Islet precursor cell (in vitro differentiated cells): Measurements from ENCODE around the gene RHCG.
A peak's percentile ranks its signal among the peaks of the same experiment; 100 is the strongest.

Source experiments
- DNase-seq: peaks from one replicate; pipeline ENCODE4 v3.0.0-alpha.2; 2018

Gene RHCG

DNA sequence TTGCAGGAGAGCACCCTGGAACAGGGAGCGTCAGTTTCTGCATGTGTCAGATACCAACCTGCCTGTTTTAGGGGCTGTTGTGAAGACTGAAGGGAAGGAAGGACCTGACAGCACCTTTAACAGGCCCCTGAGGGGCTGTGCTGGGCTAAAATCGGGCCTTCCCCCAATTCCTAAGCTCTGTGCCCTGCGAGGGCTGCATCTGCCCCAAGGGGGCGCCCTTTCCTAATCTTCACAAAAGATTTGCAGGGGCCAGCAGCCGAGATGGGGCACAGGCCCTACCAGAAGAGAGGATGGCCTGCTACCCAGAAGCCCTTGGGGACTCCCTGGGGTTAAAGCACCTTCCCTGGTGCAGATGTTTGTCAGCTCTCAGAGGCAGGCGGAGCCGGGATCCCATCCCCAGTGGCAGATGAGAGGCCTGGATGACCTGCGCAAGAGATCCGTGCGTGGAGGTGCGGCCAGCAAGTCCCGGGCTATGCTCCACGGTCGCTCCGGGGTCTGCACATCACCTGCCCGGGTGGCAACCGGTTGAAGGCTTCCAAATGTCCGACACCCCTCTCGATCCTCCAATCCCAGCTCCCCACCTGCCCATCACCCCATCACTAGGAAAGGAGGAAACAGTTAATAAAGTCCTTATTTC lies 53.6 kb downstream of the RHCG start:
- peak; percentile 83 for DNase-seq

DNA sequence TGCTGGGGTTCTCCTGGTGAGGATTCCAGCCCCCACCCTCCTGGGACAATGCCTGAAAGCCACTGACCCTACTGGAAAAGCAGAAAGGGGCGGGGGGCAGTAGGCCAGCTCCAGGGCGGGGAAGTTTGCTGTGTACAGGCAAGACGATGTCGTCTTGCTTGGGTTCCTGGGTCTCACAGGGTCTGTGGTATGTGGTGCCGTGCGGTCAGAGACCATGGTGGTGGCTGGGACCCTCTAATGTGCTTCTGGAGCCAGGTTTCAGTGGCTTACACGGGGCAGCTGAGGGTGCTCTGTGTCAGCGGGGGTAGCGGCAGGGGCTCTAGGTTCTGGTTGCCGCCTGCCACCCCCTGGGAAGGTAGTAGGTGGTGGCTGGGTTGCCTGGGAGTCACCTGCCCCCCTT lies 54.2 kb downstream of the RHCG start:
- DNase-seq = no peak

DNA sequence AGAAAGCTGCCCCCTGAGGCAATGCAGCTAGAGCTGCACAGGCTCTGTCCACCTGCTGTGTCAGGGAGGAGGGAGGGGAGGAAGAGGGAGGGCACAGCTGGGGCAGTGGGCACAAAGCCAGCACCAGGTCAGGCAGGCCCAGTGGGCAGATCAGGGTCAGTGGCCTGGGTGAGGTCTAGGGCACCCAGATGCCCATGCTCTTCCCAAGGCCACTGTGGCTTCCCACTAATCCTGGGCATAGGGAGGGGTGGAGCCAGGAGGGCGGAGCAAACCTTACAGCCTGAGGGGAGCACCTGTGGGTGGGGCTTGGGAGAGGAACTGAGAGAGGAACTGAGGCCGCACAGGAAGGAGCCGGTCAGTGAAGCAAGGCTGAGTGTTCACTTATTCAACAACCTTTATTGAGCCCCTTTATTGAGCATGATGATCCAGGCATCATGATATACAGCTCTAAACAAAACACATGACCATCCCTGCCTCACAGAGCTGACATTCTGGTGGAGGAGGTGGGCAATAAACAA lies 55.0 kb downstream of the RHCG start:
- DNase-seq = no peak

DNA sequence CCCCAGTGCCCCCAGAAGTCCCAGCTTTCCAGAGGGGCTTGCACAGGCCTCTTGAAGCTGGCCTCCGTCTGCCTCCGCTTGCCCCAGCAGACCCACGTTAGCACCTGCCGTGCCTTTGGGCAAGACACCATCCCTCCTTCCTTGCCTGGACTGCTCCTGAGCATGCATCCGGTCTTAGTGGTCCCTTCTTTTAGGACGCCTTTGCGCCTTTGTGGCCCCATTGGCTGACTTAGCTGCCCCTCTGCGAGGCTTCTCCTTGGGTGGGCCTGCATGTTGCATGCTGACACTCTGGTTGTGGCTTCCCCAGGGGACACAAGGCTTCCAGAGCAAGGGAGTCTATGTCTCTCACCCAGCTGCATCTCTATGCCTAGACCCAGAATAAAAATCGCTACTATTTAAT lies 56.6 kb downstream of the RHCG start:
- no peak for DNase-seq

DNA sequence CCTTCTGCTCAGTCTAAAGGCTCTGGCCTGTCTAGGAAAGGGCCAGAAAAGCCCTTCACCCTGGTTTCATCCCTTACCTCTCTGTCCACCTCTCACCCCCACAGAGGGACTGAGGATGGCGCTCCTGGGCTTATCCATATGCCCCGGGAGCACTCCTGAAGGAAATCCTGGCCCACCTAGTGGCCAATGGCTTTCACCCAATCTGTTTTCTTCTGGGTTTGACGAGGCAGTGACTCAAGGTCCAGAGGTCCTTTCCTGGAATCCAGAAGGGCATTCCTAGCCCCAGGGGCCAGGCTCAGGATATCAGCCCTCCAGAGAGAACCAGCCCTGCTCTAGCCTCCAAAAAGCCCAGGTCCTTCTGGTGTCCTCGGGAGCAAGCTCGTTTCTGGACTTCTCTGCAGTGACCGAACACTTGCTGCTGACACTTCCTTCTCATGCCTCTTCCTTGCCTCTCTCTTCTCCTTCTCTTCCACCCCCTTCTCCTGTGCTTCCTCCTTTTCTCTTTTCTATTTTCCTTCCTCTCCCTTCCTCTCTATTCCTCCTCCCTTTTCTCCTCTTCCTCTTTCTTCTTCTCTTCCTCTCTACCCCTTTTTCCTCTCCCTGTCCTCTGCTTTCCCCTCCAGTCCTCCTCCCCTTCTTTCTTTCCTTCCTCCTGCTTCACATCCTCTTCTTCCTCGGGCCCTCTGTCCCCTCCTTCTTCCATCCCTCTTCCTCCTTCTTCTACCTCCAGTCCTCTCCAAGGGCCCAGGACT lies 59.6 kb downstream of the RHCG start:
- peak; percentile 78 for DNase-seq

DNA sequence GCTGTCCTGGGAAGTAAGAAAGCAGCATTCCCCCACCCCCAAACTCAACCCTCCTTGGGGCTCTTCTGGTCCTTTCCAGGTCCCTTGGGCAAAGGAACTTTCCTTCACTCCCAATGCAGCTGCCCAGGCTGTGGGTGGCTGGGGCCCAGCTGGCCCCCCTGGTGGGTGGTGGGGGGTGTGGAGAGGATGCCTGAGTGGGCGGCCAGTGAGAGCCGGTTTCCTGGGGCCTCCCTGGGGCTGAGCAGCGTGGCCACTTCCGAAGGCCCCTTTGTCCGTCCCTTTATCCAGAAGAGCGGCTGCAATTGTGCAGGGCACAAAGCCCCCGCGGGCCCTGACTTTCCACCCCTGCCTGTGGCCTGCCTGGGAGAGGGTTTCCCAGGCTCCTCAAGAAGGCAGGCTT lies 61.0 kb downstream of the RHCG start:
- DNase-seq = no peak

DNA sequence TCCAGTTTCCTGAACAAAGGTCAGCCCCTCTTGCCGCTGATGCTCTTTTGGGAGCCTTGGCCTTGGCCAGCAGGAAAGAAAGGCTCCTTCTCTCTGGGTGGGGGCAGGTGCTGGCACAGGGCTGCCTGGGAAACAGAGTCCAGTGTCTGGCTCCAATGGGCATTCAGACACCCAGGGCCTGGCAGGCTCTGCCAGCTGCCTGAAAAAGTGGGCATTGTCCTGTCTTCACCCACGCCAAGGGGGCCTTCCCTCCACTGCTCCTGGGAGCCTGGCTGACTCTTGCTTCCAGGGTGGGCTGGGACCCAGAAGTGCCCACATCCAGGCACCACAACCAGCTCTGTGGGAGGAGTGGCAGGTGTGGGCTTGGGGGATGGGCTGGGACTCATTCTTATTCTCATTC lies 62.7 kb downstream of the RHCG start:
- DNase-seq = no peak

DNA sequence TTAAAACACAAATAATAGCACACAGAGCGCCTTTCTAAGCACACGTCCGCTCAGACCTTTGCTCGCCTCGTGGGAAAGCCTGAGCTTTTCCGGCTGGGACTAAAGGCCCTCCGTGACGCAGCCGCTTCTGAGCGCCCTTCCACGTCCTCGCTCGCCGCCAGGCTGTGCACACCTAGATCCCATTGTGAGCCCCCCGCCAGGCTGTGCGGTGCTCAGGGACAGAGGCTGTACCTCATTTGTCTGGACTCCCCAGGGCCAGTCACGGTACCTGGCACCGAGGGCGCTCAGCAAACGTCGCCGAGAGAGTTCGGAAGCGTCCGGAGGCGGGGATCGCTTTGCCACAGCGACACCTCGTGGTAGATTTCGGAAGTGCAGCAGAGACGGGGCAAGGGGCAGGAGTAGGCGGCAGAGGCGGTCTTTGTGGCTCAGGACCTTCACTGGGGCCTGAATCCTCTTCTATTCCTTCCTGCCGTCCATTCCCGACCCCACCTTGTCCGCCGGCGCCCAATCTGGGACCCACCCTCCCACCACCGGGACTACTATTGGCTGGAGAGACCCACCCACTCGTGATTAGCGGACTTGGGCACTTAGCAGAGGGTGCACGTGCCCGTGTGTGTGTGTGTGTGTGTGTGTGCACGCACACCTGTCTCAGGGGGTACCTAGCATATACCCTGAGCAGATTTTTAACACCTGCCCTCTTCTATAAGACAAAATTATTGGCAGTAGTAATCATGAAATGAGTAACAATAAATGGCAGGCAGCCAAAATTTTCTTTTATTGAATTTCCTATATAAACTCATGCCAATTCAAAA lies 65.6 kb downstream of the RHCG start:
- DNase-seq = peak; percentile 91

DNA sequence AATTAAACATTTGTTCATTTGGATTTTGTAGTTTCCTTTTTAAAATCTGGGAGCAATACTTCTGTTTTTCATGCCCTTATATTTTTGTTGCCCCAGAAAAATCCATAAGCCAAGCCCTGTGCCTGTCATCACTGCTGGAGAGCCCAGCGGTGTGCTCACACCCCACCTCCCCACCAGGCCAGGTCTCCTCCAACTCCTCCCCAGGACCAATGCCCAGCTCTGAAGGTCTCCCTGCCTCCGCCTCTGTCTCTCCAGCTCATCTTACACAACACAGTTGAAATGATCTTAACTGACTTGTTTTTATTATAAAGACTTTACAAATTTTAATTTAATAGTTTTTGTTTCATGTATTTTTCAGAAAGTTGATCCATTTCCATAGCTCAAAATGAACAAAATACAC lies 66.4 kb downstream of the RHCG start:
- DNase-seq = no peak

DNA sequence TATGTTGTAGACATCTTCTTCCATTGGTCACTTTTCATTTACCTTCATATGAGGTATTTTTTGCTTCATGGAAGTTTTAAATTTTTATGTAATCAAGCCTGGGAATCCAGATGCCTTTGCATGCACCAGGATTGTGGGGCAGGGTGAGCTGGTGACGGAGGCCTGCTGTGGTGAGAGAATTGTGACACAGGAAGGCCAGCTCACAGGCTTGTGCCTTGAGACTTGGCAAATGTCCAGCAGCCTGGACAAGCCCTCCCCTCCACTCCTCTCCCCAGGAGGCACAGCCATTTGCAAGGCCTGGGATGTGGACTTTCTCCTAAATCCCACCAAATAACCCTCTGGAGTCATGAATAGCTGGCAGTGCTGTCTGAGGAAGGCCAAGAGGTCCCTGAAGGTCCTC lies 67.4 kb downstream of the RHCG start:
- no peak for DNase-seq

DNA sequence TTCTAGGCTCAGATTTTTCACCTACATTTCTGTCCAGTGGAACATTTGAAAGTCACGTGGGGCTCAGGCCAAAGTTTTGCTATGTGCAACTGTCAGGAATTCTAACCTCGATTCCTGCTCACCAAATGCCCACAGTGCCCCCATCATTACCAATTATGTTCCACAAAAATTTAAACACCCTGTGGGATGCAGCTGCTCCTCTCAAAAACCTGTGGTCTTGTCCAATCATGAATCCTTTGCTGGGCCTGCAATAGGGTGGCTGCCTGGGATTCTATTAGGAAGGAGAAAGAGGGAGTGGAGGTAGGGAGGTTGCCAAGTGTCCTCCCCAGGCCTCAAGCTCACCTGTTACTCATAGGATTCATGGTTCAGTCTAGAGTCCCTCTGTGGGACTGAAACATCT lies 68.1 kb downstream of the RHCG start:
- no peak for DNase-seq

DNA sequence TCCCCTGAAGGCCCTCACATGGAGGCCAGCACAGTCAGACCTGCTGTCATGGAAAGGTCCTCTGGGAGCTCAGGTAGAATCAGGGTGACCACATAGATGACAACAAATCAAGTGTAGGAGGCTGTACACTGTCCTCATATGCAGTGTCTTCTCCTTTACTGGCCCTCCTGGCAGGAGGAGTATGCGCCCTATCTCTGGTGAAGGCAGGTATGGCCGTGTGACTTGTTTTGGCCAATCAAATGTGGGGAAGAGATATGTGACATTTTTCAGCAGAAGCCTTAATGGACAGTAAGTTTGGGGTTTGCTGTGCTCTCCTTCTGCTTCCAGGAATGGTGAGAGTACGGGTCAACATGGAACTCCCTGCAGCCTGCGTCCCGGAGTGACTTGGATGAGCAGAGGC lies 69.9 kb downstream of the RHCG start:
- no peak for DNase-seq

DNA sequence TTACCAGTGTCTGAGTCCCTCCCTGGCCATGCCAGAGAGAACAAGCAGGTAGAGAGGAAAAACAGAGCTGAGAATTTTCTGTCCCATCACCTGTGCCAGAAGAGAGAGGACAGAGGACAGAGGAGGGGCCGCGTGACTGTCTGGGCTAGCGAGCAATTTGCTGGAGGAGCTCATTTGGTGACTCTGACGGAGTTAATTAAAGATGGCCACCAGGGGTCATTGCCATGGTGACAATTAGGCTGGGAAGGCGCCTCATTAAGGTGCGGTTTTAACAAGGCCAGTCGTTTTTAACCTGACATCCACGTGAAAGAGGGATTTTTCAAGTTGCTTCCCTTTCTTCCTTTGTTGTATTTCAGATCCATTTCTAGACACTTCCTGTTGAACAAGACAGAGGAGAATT lies 72.4 kb downstream of the RHCG start:
- DNase-seq = no peak
